ENCODE results near the gene TSPY1.
"Not testable (repeated sequence)": the region's sequence is repeated elsewhere in the genome, so short reads cannot be mapped to it uniquely, and the experiment has no call there.

TSPY1 gene, protein sequence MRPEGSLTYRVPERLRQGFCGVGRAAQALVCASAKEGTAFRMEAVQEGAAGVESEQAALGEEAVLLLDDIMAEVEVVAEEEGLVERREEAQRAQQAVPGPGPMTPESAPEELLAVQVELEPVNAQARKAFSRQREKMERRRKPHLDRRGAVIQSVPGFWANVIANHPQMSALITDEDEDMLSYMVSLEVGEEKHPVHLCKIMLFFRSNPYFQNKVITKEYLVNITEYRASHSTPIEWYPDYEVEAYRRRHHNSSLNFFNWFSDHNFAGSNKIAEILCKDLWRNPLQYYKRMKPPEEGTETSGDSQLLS

GRCh38 chrY:9466655-9467054 lies at the start of gene TSPY1:
TSS of gene TSPY1 (plus strand) at chrY:9466955. CDS start at chrY:9467001, 46 bp downstream.
- not testable (repeated sequence) for DNase-seq (ENCODE audit: low read depth in 1 of 2, low spot score in 1 of 2)

- not testable (repeated sequence) for DNase-seq (ENCODE audit: low read depth in 1 of 2, low spot score in 1 of 2)
Observed at GRCh38 chrY:9486967-9487366, 20.2 kb downstream of the TSPY1 start, which contains the start of gene TSPY9. TSS of gene TSPY9 (plus strand) at chrY:9487267. CDS start at chrY:9487313, 46 bp downstream.

- DNase-seq (ENCODE audit: low read depth in 1 of 2, low spot score in 1 of 2), result not testable (repeated sequence)
Observed at GRCh38 chrY:9504396-9504795, 37.6 kb downstream of the TSPY1 start.

- not testable (repeated sequence) for DNase-seq (ENCODE audit: low read depth in 1 of 2, low spot score in 1 of 2)
Observed at GRCh38 chrY:9516287-9516686, 49.5 kb downstream of the TSPY1 start.
